Measurements from ENCODE around the gene KPNA1. TPM values are rescaled to one million over a fixed set of nuclear protein-coding genes. Genes with fewer than 3 reads are reported as not detected.
A peak's percentile ranks its signal among the peaks of the same experiment; 100 is the strongest.

Gene KPNA1
- total and polyA plus RNA-seq, 2 experiments from 2014 or later = 19.8 to 30.1 TPM

- peaks cover 22% of the 10 kb centered on the region for H3K4me1 Mint-ChIP-seq
- H3K4me3 Mint-ChIP-seq = peak overlapping the region; percentile 39; the same call in 2 of the 3 replicates
- no peaks in the 10 kb centered on the region for H3K27me3 Mint-ChIP-seq (ENCODE audit: insufficient read depth, low read depth, poor library complexity)
- no peak for ATAC-seq
- Histone ChIP-seq H3F3A (replicated peaks; ENCODE audit: low read depth) (no peaks in the 10 kb centered on the region), H4K20me1 (replicated peaks; ENCODE audit: insufficient read depth) (peaks cover 12% of the 10 kb centered on the region), H3K36me3 (ENCODE audit: insufficient read depth) (peaks cover 5% of the 10 kb centered on the region; the same call in 1 of the 2 replicates), H3K27ac (ENCODE audit: low read depth) (peak overlapping the region; percentile 64), H2AFZ (no peak overlapping the region), H3K4me1 (ENCODE audit: insufficient read depth) (peaks cover 32% of the 10 kb centered on the region), H3K4me2 (peak overlapping the region; percentile 27), H3K9me2 (ENCODE audit: insufficient read depth) (no peaks in the 10 kb centered on the region), H3K79me2 (replicated peaks; ENCODE audit: insufficient read depth) (peaks cover 70% of the 10 kb centered on the region), H3K27me3 (ENCODE audit: insufficient read depth) (no peaks in the 10 kb centered on the region), H3K4me3 (no peak overlapping the region)
- no peak for DNase-seq (ENCODE audit: low spot score)
- H3K36me3 Mint-ChIP-seq (ENCODE audit: low read depth) = peaks cover 28% of the 10 kb centered on the region
- H3K9me3 Mint-ChIP-seq = no peaks in the 10 kb centered on the region
- no peak for TF ChIP-seq ZNF114 (CRISPR knock-in tag; IDR thresholded peaks at IDR 0.05)
- TF ChIP-seq CTCF (conservative IDR thresholded peaks at IDR 0.05; ENCODE audit: low read depth in 2 of 2) = no peak
- no peak for TF ChIP-seq POLR2AphosphoS5 (IDR thresholded peaks at IDR 0.05; ENCODE audit: low read depth)
- no peak for TF ChIP-seq EZH2 (IDR thresholded peaks at IDR 0.05; ENCODE audit: low read depth, unreplicated experiment)
- TF ChIP-seq NANOG (IDR thresholded peaks at IDR 0.05; ENCODE audit: borderline replicate concordance) = no peak
- no peak for TF ChIP-seq CREB1 (CRISPR knock-in tag; IDR thresholded peaks at IDR 0.05; ENCODE audit: low read depth)
- no peak for TF ChIP-seq REST (IDR thresholded peaks at IDR 0.05; ENCODE audit: unreplicated experiment)
- TF ChIP-seq EZH2phosphoT487 (IDR thresholded peaks at IDR 0.05; ENCODE audit: unreplicated experiment) = no peak
- TF ChIP-seq STAT1 (IDR thresholded peaks at IDR 0.05; ENCODE audit: unreplicated experiment) = no peak
- peak overlapping the region; percentile 77 for H3K27ac Mint-ChIP-seq
Measured at GRCh38 chr3:122496508-122496907, 18.2 kb downstream of the KPNA1 start.

GRCh38 chr3:122493296-122493695 lies 21.4 kb downstream of the KPNA1 start:
- H3K79me2 ChIP-seq (replicated peaks; ENCODE audit: insufficient read depth) = peaks cover 63% of the 10 kb centered on the region
- no peak overlapping the region for H3K27ac ChIP-seq (ENCODE audit: low read depth)
- DNase-seq (ENCODE audit: low spot score) = no peak
- Mint-ChIP-seq H3K27ac (no peak overlapping the region), H3K9me3 (no peaks in the 10 kb centered on the region), H3K4me3 (no peak overlapping the region), H3K36me3 (ENCODE audit: low read depth) (peaks cover 34% of the 10 kb centered on the region), H3K4me1 (peaks cover 11% of the 10 kb centered on the region), H3K27me3 (ENCODE audit: insufficient read depth, low read depth, poor library complexity) (no peaks in the 10 kb centered on the region)
- no peak overlapping the region for H3K4me3 ChIP-seq
- no peak overlapping the region for H3K4me2 ChIP-seq
- H3K4me1 ChIP-seq (ENCODE audit: insufficient read depth) = peaks cover 22% of the 10 kb centered on the region
- H3K27me3 ChIP-seq (ENCODE audit: insufficient read depth) = no peaks in the 10 kb centered on the region
- H3K36me3 ChIP-seq (ENCODE audit: insufficient read depth) = peaks cover 5% of the 10 kb centered on the region; the same call in 1 of the 2 replicates
- ATAC-seq = no peak
- H2AFZ ChIP-seq = no peak overlapping the region
- H3K9me2 ChIP-seq (ENCODE audit: insufficient read depth) = no peaks in the 10 kb centered on the region
- H3F3A ChIP-seq (replicated peaks; ENCODE audit: low read depth) = no peaks in the 10 kb centered on the region
- peaks cover 7% of the 10 kb centered on the region for H4K20me1 ChIP-seq (replicated peaks; ENCODE audit: insufficient read depth)
- TF ChIP-seq POLR2AphosphoS5 (IDR thresholded peaks at IDR 0.05; ENCODE audit: low read depth) = no peak
- no peak for TF ChIP-seq ZNF114 (CRISPR knock-in tag; IDR thresholded peaks at IDR 0.05)
- TF ChIP-seq EZH2 (IDR thresholded peaks at IDR 0.05; ENCODE audit: low read depth, unreplicated experiment) = no peak
- TF ChIP-seq REST (IDR thresholded peaks at IDR 0.05; ENCODE audit: unreplicated experiment) = no peak
- no peak for TF ChIP-seq STAT1 (IDR thresholded peaks at IDR 0.05; ENCODE audit: unreplicated experiment)
- TF ChIP-seq NANOG (IDR thresholded peaks at IDR 0.05; ENCODE audit: borderline replicate concordance) = no peak
- no peak for TF ChIP-seq JUNB (IDR thresholded peaks at IDR 0.05; ENCODE audit: unreplicated experiment)
- no peak for TF ChIP-seq EZH2phosphoT487 (IDR thresholded peaks at IDR 0.05; ENCODE audit: unreplicated experiment)
- no peak for TF ChIP-seq CREB1 (CRISPR knock-in tag; IDR thresholded peaks at IDR 0.05; ENCODE audit: low read depth)
- no peak for TF ChIP-seq ETS1 (IDR thresholded peaks at IDR 0.05)

All from GM23338 (cell line).